ENCODE data around the gene RXRA.

The RXRA gene

DNA sequence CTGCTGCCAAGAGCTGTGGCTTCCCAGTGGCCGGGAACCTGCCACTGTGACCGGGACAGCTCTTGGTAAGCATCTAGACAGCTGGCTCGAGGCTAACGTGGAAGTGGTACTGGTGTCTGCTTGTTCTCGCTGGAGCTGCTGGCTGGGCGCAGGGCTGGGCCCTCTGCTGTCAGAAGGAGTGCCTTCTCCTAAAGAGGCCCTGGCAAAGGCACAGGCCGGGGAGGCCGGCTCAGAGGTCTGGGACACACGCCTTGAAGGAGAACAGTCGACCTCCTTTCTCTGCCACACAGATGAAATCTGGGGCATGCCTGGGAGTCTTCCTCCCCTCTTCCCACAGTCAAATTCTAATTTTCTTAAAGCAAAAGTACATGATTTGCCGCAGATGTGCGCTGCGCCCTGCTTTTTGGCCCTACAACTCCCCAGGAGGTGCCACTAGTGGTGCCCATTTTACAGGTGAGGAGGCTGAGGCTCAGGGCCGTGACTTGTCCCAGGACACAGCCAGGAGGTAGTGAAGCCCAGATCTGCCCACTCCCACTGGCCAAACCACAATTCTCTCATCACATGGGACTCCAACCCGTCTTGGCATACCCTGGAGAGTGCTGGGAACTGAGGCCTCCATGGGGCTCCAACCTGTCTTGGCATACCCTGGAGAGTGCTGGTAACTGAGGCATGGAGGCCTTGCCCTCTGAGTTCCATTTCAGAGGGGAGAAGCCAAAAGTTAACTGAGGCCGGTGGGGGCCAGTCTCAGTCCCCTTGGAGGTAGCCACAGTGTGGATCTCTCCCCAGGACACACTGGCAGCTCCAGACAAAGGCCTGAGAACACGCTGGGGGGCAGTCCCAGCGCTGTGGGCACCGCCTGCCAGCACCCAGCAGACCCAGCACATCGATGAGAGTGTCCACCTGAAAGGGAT, 12.0 kb upstream of the RXRA start:
- no peak overlapping the region for H3K27ac ChIP-seq (replicated peaks)
- no peak for TF ChIP-seq GABPA (IDR thresholded peaks at IDR 0.05; ENCODE audit: low read depth)
- TF ChIP-seq, protein P1, sequence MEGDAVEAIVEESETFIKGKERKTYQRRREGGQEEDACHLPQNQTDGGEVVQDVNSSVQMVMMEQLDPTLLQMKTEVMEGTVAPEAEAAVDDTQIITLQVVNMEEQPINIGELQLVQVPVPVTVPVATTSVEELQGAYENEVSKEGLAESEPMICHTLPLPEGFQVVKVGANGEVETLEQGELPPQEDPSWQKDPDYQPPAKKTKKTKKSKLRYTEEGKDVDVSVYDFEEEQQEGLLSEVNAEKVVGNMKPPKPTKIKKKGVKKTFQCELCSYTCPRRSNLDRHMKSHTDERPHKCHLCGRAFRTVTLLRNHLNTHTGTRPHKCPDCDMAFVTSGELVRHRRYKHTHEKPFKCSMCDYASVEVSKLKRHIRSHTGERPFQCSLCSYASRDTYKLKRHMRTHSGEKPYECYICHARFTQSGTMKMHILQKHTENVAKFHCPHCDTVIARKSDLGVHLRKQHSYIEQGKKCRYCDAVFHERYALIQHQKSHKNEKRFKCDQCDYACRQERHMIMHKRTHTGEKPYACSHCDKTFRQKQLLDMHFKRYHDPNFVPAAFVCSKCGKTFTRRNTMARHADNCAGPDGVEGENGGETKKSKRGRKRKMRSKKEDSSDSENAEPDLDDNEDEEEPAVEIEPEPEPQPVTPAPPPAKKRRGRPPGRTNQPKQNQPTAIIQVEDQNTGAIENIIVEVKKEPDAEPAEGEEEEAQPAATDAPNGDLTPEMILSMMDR (IDR thresholded peaks at IDR 0.05; ENCODE audit: insufficient read depth, low read length): no peak
- TF ChIP-seq POLR2AphosphoS5 (IDR thresholded peaks at IDR 0.05; ENCODE audit: low read depth): no peak
- no peak for TF ChIP-seq REST (IDR thresholded peaks at IDR 0.05; ENCODE audit: insufficient replicate concordance, low read depth)
- no peak for TF ChIP-seq SPI1 (IDR thresholded peaks at IDR 0.05; ENCODE audit: borderline replicate concordance, low read depth)

DNA sequence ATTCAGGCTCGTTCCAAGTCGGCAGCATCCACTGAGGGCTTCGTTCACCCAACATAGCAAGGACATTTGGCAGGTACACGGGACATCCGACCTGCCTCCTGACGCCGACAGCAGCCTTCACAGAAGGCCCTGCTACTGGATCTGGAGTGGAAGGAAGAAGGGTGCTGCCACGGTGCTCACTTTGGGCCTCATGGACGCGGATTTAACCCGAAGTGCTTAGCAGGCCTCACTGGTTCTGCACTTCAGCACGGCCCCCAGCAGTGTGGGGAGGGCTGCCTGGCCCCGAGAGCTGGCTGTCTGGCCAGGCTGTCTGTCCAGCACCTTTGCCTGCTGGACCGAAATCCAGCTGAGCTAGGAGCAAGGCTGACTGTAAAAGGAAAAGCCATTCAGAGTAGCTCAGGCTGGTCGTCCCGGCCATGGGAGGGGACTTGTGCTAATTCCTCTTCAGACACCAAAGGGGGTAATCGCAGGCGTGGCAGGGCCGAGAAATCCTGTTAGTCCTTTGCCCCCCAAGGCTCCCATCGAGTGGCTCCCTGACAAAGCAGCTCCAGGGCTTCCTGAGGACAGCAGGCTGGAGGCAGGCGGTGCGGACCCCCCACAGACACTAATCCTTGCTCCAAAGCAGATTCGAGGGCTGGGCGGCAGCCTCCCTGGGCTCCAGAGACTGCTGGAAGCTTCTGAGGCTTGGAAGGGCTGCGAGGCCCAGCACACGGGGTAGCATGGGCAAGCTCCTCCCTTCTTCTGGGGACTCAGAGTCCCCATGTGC, 11.1 kb upstream of the RXRA start:
- DNase-seq (ENCODE audit: low read depth in 1 of 2, low spot score in 1 of 2): no peak
- Histone ChIP-seq H3K27ac (replicated peaks) (no peak overlapping the region), H3K27me3 (ENCODE audit: insufficient read depth, poor library complexity, severe bottlenecking) (no peaks in the 10 kb centered on the region), H3K4me3 (replicated peaks; ENCODE audit: insufficient read depth, low read length) (no peak overlapping the region)
- no peak for TF ChIP-seq GABPA (IDR thresholded peaks at IDR 0.05; ENCODE audit: low read depth)

More for the DNA sequence above, 12.0 kb upstream of the RXRA start:
- no peak overlapping the region for H3K4me3 ChIP-seq (replicated peaks; ENCODE audit: insufficient read depth, low read length)
- DNase-seq (ENCODE audit: low read depth in 1 of 2, low spot score in 1 of 2): no peak
- H3K27me3 ChIP-seq (ENCODE audit: insufficient read depth, poor library complexity, severe bottlenecking): no peaks in the 10 kb centered on the region

- Histone ChIP-seq H3K27ac (replicated peaks) (no peak overlapping the region), H3K4me3 (replicated peaks; ENCODE audit: insufficient read depth, low read length) (no peak overlapping the region), H3K27me3 (ENCODE audit: insufficient read depth, poor library complexity, severe bottlenecking) (no peaks in the 10 kb centered on the region)
- no peak for DNase-seq (ENCODE audit: low read depth in 1 of 2, low spot score in 1 of 2)
- TF ChIP-seq REST (IDR thresholded peaks at IDR 0.05; ENCODE audit: insufficient replicate concordance, low read depth): no peak
- TF ChIP-seq GABPA (IDR thresholded peaks at IDR 0.05; ENCODE audit: low read depth): no peak
- no peak for TF ChIP-seq POLR2AphosphoS5 (IDR thresholded peaks at IDR 0.05; ENCODE audit: low read depth)
- TF ChIP-seq, protein P1 (IDR thresholded peaks at IDR 0.05; ENCODE audit: insufficient read depth, low read length): no peak
- TF ChIP-seq SPI1 (IDR thresholded peaks at IDR 0.05; ENCODE audit: borderline replicate concordance, low read depth): no peak
Measured at GRCh38 chr9:134315716-134316448, 10.4 kb upstream of the RXRA start.
